Fibroblast of lung (primary cell): Measurements from ENCODE around the gene GPC2.

Source experiments
- CTCF ChIP-seq, 2 donors: IDR thresholded peaks in 1 of 2; conservative IDR thresholded peaks in 1 of 2; 1 replicate in 1 of 2; 2 replicates in 1 of 2; pipeline ENCODE4 v1.5.1; 2011 to 2012; ENCODE audit warnings: low read length in 2 of 2, control low read depth in 1 of 2, inconsistent platforms in 1 of 2, low read depth in 1 of 2, mild to moderate bottlenecking in 1 of 2
- EZH2 ChIP-seq: IDR thresholded peaks from 2 replicates; pipeline ENCODE4 v1.5.1; 2012; ENCODE audit warnings: low read length, control low read depth, mild to moderate bottlenecking; ENCODE audit errors: missing control alignments

GRCh38 chr7:100171087-100171681 lies 6.0 kb downstream of the GPC2 start:
- no peak for TF ChIP-seq CTCF (conservative IDR thresholded peaks at IDR 0.05 in 1 of 2, IDR thresholded peaks at IDR 0.05 in 1 of 2; ENCODE audit: low read depth in 1 of 2, low read length in 2 of 2)
- no peak for TF ChIP-seq EZH2
